ENCODE data around the gene KLLN.

KLLN gene

DNA sequence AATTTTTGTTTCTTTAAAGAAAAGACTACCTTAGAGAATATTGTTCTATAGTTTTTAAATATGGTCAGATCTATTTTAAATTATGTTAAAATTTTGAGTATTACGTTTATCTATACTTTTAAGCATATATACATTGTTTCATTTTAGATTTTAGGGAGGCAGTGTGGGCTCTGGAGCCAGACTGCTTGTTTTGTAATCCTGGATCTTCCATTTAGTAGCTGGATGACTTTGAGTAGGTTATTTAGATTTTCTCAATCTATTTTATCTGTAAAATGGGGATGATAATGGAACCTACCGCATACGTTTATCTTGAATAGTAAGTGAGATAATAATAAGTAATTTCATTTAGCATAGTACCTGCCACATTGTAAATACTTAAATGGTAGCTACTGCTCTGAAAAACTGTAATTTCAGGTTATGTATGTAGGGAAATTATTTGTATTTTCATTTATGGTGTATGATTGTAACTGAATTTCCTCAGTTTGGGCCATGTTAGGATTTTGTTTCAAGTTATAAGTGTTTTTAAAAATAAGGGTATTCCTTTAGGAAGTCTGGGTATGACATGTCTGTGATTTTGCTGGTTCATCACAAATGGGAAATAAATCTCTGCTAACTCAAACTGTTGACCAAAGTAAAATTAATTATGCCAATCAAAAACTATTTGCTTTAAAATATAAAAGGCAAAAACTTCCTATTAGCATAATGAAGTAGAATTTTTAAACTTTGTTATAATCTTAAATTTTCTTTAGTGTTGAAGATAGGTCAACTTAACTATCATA, 6.6 kb upstream of the KLLN start:
- TF ChIP-seq GATA3 (IDR thresholded peaks at IDR 0.05; ENCODE audit: low read depth, low read length) = no peak
- TF ChIP-seq GATA2 (IDR thresholded peaks at IDR 0.05; ENCODE audit: low read depth, low read length) = no peak

DNA sequence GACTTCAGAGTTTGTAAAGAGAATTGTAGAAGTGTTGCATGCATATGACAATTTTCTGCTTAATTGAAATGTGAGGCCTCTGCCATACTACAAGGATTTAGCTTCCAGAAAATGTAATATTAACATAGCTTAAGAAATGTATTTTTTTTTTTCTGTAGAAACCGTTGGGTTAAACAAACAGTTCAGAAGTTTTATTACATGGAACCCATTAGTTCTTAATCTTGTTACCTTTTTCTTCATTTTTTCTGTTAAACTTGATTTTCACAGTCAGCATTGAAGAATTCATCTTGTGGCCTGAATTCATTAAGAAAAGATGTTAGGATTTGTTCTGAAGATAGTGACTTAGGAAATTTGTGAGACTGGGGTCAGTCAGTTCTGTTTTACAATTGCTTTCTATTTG, 4.9 kb upstream of the KLLN start:
- TF ChIP-seq GATA3 (IDR thresholded peaks at IDR 0.05; ENCODE audit: low read depth, low read length) = no peak
- TF ChIP-seq GATA2 (IDR thresholded peaks at IDR 0.05; ENCODE audit: low read depth, low read length) = no peak

DNA sequence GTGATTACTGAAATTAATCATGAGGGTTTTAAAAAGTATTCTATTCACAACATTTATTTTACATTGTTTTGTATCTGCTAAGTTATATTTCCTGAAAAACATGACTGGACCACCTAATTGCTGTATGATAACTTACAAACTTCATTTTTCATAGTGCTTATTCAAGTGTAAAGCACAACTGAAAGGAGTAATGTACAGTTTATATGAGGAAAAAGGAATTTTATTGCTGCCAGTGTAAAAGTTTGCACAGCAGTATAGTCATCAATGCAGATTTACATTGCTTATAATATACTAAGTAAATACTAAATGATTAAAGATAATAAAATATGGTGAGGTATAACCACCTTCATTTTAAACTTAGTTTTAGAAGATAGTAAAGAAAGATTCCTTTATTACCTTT, 4.1 kb upstream of the KLLN start:
- no peak for TF ChIP-seq GATA2 (IDR thresholded peaks at IDR 0.05; ENCODE audit: low read depth, low read length)
- no peak for TF ChIP-seq GATA3 (IDR thresholded peaks at IDR 0.05; ENCODE audit: low read depth, low read length)

DNA sequence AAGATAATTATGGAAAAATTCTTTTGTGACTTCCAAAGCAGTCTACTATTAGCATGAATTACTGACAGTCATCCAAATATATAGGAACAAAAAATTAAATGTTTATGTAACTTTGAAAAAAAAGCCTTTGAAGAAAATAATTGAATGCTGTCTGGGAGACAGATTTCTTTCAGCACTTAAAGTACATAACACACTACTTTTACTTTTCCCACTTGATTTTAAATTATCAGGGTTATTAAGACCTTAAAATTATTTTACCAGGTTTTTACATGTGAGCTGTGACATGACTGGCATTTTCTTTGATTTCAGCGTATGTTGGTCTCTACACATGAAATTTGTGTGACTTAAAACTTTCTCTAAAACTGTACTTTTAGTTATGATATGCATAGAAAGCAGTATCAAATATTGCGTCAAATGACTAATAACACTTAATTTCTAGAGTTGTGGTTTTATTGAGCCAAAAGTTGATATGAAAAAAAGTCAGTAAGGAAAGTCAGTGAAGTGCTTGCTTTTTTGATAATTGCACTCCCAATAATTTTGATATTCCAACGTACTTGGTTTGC, 3.2 kb upstream of the KLLN start:
- no peak for TF ChIP-seq GATA3 (IDR thresholded peaks at IDR 0.05; ENCODE audit: low read depth, low read length)
- TF ChIP-seq GATA2 (IDR thresholded peaks at IDR 0.05; ENCODE audit: low read depth, low read length) = no peak

DNA sequence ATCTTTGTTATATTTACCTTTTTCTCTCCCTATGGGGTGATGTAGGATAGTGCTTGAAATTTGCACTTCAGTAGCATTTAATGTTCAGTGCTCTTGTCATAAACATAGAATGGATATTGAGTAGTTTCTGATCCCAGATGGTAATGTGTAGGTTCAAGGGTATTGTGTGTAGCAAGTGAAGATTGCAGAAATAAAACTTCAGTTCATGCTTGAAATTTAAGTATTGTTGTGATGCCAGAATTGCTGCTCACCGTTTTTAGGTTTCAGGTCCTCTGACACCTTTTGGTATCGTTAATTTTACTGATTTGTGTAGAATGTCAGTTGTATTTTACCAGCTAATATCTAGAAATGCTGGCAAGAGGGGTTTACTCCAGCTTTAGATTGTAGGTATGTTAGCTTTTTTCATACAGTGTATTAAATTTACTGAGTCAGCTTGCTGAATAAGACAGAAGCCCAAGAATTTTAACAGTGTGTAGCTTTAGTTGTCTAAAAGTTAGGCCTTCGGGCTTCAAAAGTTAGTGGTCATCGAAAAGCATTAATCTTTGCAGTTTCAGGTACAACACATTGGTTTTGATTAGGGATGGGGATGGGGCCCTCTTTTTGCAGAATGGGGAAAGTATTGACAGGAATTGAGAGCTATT, 2.0 kb upstream of the KLLN start:
- TF ChIP-seq GATA2 (IDR thresholded peaks at IDR 0.05; ENCODE audit: low read depth, low read length) (no peak), GATA3 (IDR thresholded peaks at IDR 0.05; ENCODE audit: low read depth, low read length) (no peak)

DNA sequence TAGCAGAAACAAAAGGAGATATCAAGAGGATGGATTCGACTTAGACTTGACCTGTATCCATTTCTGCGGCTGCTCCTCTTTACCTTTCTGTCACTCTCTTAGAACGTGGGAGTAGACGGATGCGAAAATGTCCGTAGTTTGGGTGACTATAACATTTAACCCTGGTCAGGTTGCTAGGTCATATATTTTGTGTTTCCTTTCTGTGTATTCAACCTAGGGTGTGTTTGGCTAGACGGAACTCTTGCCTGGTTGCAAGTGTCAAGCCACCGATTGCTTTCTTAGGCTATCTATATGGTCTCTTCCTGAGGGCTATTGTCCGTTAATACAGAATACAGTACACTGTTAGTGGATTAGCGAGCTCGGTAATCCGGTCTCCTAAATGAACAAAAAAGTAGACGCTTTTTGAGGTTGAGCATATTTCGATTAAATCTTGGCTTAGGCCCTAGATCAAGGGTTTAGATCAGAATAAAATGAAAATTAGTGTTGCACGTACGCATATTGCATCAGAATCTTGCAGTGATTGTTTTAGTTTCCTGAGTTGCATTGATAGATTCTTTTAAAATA, 1.2 kb upstream of the KLLN start:
- TF ChIP-seq GATA3 (IDR thresholded peaks at IDR 0.05; ENCODE audit: low read depth, low read length) (no peak), GATA2 (IDR thresholded peaks at IDR 0.05; ENCODE audit: low read depth, low read length) (no peak)

DNA sequence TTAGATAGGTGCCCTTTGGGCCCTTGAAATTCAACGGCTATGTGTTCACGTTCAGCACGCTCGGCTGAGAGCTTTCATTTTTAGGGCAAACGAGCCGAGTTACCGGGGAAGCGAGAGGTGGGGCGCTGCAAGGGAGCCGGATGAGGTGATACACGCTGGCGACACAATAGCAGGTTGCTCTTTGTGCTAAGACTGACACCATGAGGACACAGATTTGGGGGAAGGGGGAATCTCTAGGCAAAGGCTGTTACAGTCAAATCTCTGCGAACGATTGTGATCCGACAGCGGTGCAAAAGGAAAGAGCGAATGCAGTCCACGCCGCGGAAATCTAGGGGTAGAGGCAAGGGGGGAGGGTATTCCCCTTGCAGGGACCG, 667 bp downstream of the KLLN start:
- TF ChIP-seq GATA2 (IDR thresholded peaks at IDR 0.05; ENCODE audit: low read depth, low read length) (no peak), GATA3 (IDR thresholded peaks at IDR 0.05; ENCODE audit: low read depth, low read length) (no peak)

DNA sequence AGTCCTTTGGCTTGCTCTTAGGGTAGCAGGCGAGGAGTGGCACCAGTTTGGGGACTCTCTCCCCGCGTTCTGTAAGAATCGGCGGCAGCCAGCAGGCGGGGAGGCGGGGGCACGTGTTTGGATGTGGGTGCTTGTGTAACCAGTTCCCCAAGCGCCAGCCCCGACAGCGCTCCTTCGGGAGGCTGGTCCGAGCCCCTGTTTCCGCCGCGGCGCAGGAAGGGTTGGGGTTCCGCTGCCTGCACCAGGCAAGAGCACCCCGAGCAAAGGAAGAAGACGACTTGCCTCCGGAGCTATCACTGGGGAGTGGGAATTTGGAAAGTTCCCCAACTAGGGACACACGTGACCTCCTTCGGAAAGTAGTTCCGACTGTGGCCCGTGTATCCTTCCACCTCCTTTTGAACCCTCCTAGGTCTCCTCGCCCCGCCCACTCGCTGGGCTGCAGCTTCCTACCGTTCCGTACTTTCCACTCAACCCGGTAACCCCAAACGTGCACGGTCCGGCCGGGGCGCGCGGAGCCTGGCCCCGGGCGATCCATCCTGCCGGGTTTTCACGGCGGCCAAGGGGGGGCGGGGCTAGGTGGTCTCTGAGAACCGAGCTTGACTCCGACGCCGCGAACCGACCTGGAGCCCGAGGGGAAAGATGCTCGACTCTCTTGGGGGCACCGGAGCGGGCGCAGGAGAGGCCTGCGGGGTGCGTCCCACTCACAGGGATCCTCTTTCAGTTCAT, 1.2 kb downstream of the KLLN start:
- TF ChIP-seq GATA2 (IDR thresholded peaks at IDR 0.05; ENCODE audit: low read depth, low read length) (peak; percentile 20; the same call in 1 of the 2 replicates), GATA3 (IDR thresholded peaks at IDR 0.05; ENCODE audit: low read depth, low read length) (no peak)

DNA sequence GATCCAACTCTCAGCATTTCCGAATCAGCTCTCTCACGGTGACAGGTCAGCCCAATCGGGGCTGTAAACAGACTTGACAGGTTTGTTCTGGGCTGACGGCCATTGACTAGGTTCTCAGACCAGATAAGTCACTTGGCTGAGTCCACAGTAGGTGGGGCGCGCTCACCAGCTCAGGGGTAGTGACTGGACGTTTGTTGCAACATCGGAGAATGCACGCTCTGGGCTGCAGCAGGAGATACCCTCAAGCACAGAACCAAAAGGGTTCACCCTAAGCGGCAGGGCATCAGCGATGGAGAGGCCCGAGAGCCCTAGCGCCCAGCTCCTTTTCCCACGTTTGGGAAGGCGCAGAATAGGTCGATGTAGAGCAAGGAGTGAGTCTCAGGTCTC, 1.8 kb downstream of the KLLN start:
- no peak for TF ChIP-seq GATA2 (IDR thresholded peaks at IDR 0.05; ENCODE audit: low read depth, low read length)
- no peak for TF ChIP-seq GATA3 (IDR thresholded peaks at IDR 0.05; ENCODE audit: low read depth, low read length)

DNA sequence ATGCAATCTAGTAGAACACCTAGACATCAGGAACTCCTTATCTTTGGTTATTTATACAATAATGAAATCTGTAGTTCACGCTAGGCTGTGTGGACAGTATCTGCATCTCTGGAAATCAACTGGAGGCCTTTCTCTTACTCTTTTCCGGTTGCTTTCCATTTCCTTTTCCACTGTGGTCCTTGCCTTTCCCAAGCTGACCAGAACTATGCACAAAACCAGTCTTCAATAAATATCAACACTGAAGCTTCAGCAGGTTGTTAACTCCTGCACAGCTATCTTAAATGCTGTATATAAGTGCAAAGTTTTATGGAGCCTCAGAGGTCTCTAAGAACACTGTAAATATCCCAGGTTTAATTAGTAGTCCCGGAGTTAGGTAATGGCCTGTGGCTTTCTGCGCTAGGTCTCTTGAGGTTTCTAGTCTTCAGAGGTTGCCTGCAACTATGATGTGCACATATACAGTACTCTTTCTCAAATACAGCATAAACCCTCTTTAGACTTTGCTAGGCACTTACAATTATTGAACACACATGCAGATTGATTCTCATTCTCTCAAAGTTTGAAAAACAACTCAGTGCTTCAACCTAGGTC, 2.4 kb downstream of the KLLN start:
- TF ChIP-seq GATA2 (IDR thresholded peaks at IDR 0.05; ENCODE audit: low read depth, low read length) (no peak), GATA3 (IDR thresholded peaks at IDR 0.05; ENCODE audit: low read depth, low read length) (no peak)

DNA sequence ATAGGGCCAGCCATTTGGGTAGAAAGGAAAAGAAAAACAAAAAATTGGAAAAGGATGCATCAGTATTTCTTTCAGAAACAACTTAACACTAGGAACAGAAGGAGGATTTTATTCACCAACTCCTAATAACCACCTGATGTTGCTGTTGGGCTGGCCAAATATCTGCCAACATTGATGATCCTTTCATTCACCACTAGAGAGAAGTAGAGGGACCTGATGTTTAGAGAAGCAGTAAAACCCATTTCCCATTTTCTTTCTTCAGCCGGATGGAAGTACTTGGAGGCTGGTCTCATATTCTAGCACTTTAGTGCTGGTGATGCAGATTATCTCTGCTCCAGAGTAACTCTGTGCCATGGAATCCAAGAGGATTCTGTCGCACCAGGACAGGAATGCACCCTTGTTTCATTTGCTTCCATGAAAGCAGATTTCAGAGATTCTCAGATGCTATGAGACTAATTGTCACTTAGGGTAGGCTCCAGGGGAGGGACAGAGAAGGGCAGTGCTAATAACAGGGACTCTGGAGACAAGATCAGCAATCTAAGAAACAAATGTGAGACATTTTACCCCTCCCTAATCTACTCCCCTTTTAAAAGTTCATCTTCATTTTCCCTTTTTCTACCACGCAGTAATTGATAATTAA, 3.1 kb downstream of the KLLN start:
- TF ChIP-seq GATA3 (IDR thresholded peaks at IDR 0.05; ENCODE audit: low read depth, low read length) = no peak
- 0 out of 2 replicates have a peak, but pooled peaks have one; percentile 5 for TF ChIP-seq GATA2 (IDR thresholded peaks at IDR 0.05; ENCODE audit: low read depth, low read length)

DNA sequence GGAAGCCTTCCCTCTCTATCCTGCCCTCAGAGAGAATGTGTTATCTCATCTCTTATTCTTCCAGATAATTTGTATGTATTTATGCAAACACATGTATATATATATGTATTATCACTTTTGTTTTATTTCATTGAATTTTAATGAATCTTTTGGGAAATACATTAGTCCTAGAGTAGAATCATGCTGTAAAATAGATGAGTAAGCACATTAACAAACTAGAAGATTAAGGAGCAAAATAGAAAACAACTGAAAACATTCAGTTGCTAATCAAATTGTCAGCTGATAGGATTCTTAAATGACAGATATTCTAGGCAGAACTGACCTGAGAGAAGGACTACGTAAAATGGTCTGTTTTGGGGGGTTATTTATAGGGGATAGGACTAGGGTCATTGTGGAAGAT, 11.2 kb downstream of the KLLN start:
- TF ChIP-seq GATA3 (IDR thresholded peaks at IDR 0.05; ENCODE audit: low read depth, low read length) (no peak), GATA2 (IDR thresholded peaks at IDR 0.05; ENCODE audit: low read depth, low read length) (no peak)

DNA sequence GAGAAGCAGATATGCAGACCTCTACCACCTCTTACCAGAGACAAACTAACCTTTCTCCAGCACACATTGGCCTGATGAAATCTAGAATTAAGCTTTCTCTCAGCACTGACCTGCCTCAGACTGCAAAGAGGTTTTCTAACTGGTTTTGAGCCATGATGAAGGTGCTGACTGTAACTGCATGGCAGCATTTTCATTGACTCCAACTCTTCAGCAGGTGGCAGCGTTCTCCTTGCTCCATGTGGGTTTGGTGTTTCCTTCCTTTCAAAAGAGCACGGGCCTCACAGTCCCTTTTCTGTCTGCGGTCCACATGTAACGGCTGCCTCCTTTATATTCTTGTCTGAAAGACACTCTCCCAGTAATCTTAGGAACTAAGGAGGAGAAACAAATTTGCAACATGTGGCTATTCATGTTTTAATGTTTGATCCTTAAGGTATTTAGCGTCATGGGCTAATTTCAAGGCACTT, 12.6 kb downstream of the KLLN start:
- TF ChIP-seq GATA3 (IDR thresholded peaks at IDR 0.05; ENCODE audit: low read depth, low read length) = no peak
- TF ChIP-seq GATA2 (IDR thresholded peaks at IDR 0.05; ENCODE audit: low read depth, low read length) = no peak
